Natural killer cell treated with Interleukin-12 subunit alpha and Interleukin-12 subunit beta and Interleukin-15 and Interleukin-18, amount 100 ng/mL, for 72 hours (primary cell): ENCODE data around the gene PHC1. TPM values are rescaled to one million over a fixed set of nuclear protein-coding genes. Genes with fewer than 3 reads are reported as not detected.

Source experiments
- ATAC-seq, 2 donors: fragments of 150-1000 bp; cut with Tn5 transposase in 1 of 2; sonication (Bioruptor Pico), chemical (Tn5 transposase) in 1 of 2; 2 replicates each; pipeline ENCODE4 v1.10.0; 2021
- DNase-seq: peaks from one replicate; pipeline ENCODE4 v3.0.0; 2022; ENCODE audit warnings: low spot score
- H3K27ac Mint-ChIP-seq, 2 donors: 1 replicate in 1 of 2; 2 replicates in 1 of 2; pipeline ENCODE4 v1.8.0; 2022; ENCODE audit warnings: mixed read lengths in 2 of 2, mild to moderate bottlenecking in 1 of 2, moderate library complexity in 1 of 2
- H3K27me3 Mint-ChIP-seq, 2 donors: 1 replicate in 1 of 2; 2 replicates in 1 of 2; pipeline ENCODE4 v1.8.0; 2022; ENCODE audit warnings: mixed read lengths in 2 of 2
- H3K36me3 Mint-ChIP-seq: one replicate; pipeline ENCODE4 v1.8.0; 2022; ENCODE audit warnings: mixed read lengths
- H3K4me1 Mint-ChIP-seq, 2 donors: 1 replicate in 1 of 2; 2 replicates in 1 of 2; pipeline ENCODE4 v1.8.0; 2022; ENCODE audit warnings: low read depth in 2 of 2, mixed read lengths in 2 of 2, mild to moderate bottlenecking in 1 of 2
- H3K4me3 Mint-ChIP-seq: one replicate; pipeline ENCODE4 v1.8.0; 2022; ENCODE audit warnings: mixed read lengths
- H3K9me3 Mint-ChIP-seq: 2 replicates; pipeline ENCODE4 v1.8.0; 2022; ENCODE audit warnings: mixed read lengths
- total RNA-seq, 2 donors: library from RNA; stranded (reverse); gene quantifications; one replicate each; pipeline ENCODE4 v1.2.3, GENCODE V29; 2022

PHC1 gene
- total RNA-seq, 2 donors from 2014 or later = 8.4 to 15.9 TPM

- Mint-ChIP-seq H3K4me1 (peaks cover 53 to 67% of the 10 kb centered on the region in 2 donors), H3K27ac (peak overlapping the region; percentile 96 to 97), H3K27me3 (no peaks in the 10 kb centered on the region), H3K36me3 (peaks cover 34% of the 10 kb centered on the region), H3K4me3 (peak overlapping the region; percentile 99), H3K9me3 (peaks cover 5% of the 10 kb centered on the region)
- DNase-seq (no peak), ATAC-seq (no peak)
These were observed 34.5 kb downstream of the PHC1 start for GRCh38 chr12:8948701-8949341.

GRCh38 chr12:8949342-8950220 lies 35.3 kb downstream of the PHC1 start, which contains the start of gene M6PR:
TSS of gene M6PR (minus strand) at chr12:8949645. CDS start at chr12:8946404, 3,241 bp downstream.
- Mint-ChIP-seq H3K4me3 (peak within 1 kb of the TSS; percentile 99), H3K27me3 (no peaks in the 10 kb centered on the region), H3K4me1 (peaks cover 57 to 74% of the 10 kb centered on the region in 2 donors), H3K27ac (peak within 1 kb of the TSS; percentile 96 to 97), H3K9me3 (peaks cover 5% of the 10 kb centered on the region), H3K36me3 (peaks cover 32% of the 10 kb centered on the region)
- ATAC-seq (peak; percentile 93 to 94), DNase-seq (peak; percentile 96)

DNA sequence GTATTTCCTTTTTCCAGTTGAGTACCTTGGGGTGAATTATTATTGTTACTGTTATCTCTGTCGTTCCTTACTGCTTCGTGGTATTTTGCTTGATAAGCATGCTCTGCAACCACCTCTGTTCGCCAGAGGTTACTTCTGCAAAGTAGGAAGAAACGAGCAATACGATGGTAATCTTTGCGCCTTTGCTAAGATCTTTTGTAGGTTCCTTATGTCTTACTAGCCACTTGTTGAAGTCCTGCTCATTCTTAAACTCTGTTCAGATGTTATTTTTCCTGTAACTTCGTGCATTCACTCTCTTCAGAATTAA lies 35.9 kb downstream of the PHC1 start:
- Mint-ChIP-seq H3K4me3 (peak overlapping the region; percentile 99), H3K9me3 (peaks cover 5% of the 10 kb centered on the region), H3K27me3 (no peaks in the 10 kb centered on the region), H3K36me3 (peaks cover 28% of the 10 kb centered on the region), H3K27ac (peak overlapping the region; percentile 96 to 97), H3K4me1 (peaks cover 55 to 74% of the 10 kb centered on the region in 2 donors)
- ATAC-seq (peak in 1 of 2 donors; percentile 1), DNase-seq (no peak)

DNA sequence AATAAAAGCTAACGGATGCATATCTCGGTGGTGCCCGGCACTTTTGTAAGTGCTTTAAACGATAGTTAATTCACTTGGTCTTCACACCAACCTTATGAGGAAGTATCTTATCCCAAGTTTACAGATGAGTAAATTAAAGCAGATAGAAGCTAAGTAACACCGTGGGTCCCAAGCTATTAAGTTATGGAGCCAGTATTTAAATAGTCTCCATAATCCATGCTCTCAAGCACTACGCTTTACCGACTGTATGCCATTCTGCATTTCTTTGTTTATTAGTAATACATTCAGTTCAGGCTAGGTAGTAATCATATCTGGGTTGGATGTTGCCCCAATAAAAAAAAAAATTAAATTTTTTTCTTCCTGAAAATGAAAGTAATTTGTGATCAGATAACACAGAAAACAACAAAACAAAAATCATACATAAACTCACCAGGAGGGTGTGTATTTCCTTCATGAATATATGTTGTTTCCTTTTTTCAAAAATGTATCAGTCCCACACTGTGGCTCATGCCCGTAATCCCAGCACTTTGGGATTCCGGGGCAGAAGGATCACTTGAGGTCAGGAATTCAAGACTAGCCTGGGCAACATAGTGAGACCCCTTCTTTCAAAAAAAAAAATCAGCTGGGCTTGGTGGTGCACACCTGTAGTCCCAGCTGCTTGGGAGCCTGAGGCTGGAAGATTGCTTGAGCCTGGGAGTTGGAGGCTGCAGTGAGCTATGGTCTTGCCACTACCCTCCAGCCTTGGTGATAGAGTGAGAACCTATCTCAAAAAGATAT lies 36.6 kb downstream of the PHC1 start:
- peaks cover 24% of the 10 kb centered on the region for H3K36me3 Mint-ChIP-seq
- DNase-seq (no peak), ATAC-seq (no peak)
- no peaks in the 10 kb centered on the region for H3K27me3 Mint-ChIP-seq
- H3K4me3 Mint-ChIP-seq = peak overlapping the region; percentile 99
- peaks cover 51 to 74% of the 10 kb centered on the region in 2 donors for H3K4me1 Mint-ChIP-seq
- peaks cover 5% of the 10 kb centered on the region for H3K9me3 Mint-ChIP-seq
- peak overlapping the region; percentile 96 to 97 for H3K27ac Mint-ChIP-seq

- DNase-seq (no peak), ATAC-seq (no peak)
- no peaks in the 10 kb centered on the region for H3K27me3 Mint-ChIP-seq
- H3K27ac Mint-ChIP-seq = peak overlapping the region; percentile 96 to 97
- H3K4me1 Mint-ChIP-seq = peaks cover 49 to 69% of the 10 kb centered on the region in 2 donors
- peaks cover 5% of the 10 kb centered on the region for H3K9me3 Mint-ChIP-seq
- peak overlapping the region; percentile 99 for H3K4me3 Mint-ChIP-seq
- H3K36me3 Mint-ChIP-seq = peaks cover 19% of the 10 kb centered on the region
These were observed 37.4 kb downstream of the PHC1 start for GRCh38 chr12:8951744-8952143.

DNA sequence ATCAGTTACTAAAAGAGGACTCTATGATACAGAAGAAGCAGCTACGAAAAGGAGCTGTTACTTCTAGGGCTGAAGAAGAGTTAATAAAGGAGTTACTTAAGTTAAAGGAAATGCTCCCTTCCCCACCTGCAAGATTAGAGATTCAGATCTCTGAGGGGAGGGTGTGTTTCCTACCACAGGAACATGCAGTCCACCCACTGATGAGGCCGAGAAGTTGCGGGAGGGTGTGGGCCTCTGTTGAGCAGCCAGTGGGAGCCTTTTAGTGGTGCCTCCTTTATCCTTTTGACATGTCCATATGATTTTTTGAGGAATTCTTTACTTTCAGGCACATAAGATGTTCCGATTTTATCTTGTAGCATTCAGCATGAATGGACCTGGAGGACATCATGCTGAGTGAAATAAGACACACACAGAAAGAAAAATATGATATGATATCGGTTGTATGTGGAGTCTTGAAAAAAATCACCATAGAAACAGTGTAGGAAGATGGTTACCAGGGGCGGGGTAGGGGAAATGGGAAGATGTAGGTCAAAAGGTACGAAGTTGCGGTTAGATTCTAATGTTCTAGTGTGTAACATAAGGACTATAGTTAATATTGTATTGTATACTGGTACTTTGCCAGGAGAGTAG lies 39.6 kb downstream of the PHC1 start:
- peaks cover 19% of the 10 kb centered on the region for H3K36me3 Mint-ChIP-seq
- peak overlapping the region; percentile 72 for H3K4me3 Mint-ChIP-seq
- H3K27me3 Mint-ChIP-seq = no peaks in the 10 kb centered on the region
- peaks cover 5% of the 10 kb centered on the region for H3K9me3 Mint-ChIP-seq
- DNase-seq (no peak), ATAC-seq (no peak)
- peaks cover 43 to 57% of the 10 kb centered on the region in 2 donors for H3K4me1 Mint-ChIP-seq
- H3K27ac Mint-ChIP-seq = peak overlapping the region; percentile 96 to 97

GRCh38 chr12:8956073-8956472 lies 41.8 kb downstream of the PHC1 start:
- no peak for ATAC-seq
- Mint-ChIP-seq H3K4me1 (peaks cover 43% of the 10 kb centered on the region in 2 donors), H3K27ac (peak overlapping the region; percentile 42 to 97), H3K4me3 (no peak overlapping the region), H3K36me3 (peaks cover 13% of the 10 kb centered on the region), H3K9me3 (peaks cover 5% of the 10 kb centered on the region), H3K27me3 (no peaks in the 10 kb centered on the region)
- no peak for DNase-seq

DNA sequence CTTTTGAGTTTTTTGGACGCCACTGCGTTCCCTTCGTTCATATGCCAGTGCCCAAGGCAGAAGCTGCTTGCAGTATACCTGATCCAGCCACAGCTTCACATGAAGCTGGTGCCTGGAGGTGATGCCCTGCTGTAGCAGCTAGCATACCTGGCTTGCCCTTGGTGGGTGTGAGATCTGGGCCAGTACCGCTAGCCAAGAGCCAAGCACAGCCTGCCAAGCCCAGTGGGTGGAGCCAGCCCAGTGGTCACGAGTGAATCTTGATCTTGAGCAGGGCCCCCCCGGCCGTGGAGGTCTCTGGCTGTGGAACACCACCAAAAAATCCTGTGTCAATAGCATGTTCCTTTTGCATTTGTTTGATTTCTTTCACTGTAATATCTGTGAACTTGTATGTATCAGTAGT lies 42.5 kb downstream of the PHC1 start:
- Mint-ChIP-seq H3K4me1 (peaks cover 38 to 39% of the 10 kb centered on the region in 2 donors), H3K4me3 (no peak overlapping the region), H3K9me3 (peaks cover 5% of the 10 kb centered on the region), H3K27me3 (no peaks in the 10 kb centered on the region), H3K27ac (peak overlapping the region; percentile 42 to 97), H3K36me3 (peaks cover 13% of the 10 kb centered on the region)
- DNase-seq (no peak), ATAC-seq (no peak)

- peaks cover 32 to 34% of the 10 kb centered on the region in 2 donors for H3K4me1 Mint-ChIP-seq
- H3K27ac Mint-ChIP-seq = peak overlapping the region; percentile 42 to 97
- DNase-seq (no peak), ATAC-seq (no peak)
- H3K9me3 Mint-ChIP-seq = peaks cover 5% of the 10 kb centered on the region
- no peak overlapping the region for H3K4me3 Mint-ChIP-seq
- no peaks in the 10 kb centered on the region for H3K27me3 Mint-ChIP-seq
- H3K36me3 Mint-ChIP-seq = peaks cover 13% of the 10 kb centered on the region
These were observed 43.3 kb downstream of the PHC1 start for GRCh38 chr12:8957561-8957960.

DNA sequence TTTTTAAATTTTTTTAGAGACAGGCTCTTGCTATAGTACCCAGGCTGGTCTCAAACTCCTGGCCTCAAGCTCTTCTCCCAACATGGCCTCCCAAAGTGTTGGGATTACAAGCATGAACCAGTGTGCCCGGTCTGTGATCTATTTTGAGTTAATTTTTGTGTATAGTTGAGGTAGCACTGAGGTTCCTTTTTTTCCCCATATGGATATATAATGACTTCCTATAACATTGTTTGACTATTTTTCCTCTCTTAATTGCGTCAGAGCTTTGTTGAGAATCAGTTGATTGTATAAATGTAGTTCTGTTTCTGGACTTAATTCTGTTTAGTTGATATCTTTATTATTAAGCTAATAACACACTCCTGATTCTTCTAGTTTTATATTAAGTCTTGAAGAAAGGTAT lies 43.8 kb downstream of the PHC1 start:
- DNase-seq (no peak), ATAC-seq (no peak)
- Mint-ChIP-seq H3K4me1 (peaks cover 27 to 29% of the 10 kb centered on the region in 2 donors), H3K4me3 (no peak overlapping the region), H3K36me3 (peaks cover 9% of the 10 kb centered on the region), H3K27ac (no peak overlapping the region), H3K27me3 (no peaks in the 10 kb centered on the region), H3K9me3 (peaks cover 2% of the 10 kb centered on the region)

DNA sequence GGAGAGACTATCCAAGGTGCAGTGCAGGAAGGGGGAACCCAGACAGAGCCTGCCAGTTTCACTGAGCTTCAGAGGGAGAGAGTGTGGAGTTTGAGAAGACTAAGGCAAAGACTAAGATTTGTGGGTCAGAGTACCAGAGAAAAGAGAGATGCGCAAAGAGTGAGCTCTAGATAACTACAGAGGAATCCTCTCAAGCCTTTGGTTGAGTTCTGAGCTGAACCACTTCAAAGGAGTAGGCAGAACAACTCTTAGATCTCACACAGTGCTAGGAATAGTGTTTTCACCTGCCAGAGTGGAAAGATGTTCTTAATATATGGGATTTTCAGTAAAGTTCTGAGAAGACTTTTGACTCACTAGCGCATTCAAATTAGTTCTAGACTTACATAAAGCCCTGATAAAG lies 45.9 kb downstream of the PHC1 start:
- no peak for ATAC-seq
- no peaks in the 10 kb centered on the region for H3K27me3 Mint-ChIP-seq
- DNase-seq = no peak
- no peak overlapping the region for H3K4me3 Mint-ChIP-seq
- peak overlapping the region in 1 of 2 donors; percentile 46 for H3K27ac Mint-ChIP-seq
- peaks cover 19 to 26% of the 10 kb centered on the region in 2 donors for H3K4me1 Mint-ChIP-seq
- H3K36me3 Mint-ChIP-seq = peaks cover 19% of the 10 kb centered on the region
- peaks cover 9% of the 10 kb centered on the region for H3K9me3 Mint-ChIP-seq

DNA sequence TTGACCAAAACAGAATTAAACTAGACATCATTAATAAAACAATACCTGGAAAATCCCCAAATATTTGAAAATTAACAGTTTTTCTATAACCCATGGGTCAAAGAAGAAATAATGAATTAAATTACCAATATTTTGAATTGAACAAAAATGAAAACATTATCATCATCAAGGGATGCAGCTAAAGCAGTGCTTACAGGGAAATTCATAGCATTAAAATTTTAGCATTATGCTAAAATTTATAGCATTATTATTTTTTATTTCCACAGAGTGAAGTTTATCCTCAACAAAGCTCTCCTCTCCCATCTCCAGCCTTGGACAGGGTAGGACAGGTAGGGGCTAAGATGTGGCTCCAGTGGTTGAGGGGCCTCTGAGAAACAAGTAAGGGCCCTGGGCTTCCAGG lies 54.5 kb downstream of the PHC1 start:
- no peak overlapping the region for H3K27ac Mint-ChIP-seq
- H3K9me3 Mint-ChIP-seq = peaks cover 12% of the 10 kb centered on the region
- no peak overlapping the region for H3K4me3 Mint-ChIP-seq
- H3K4me1 Mint-ChIP-seq = peaks cover 14% of the 10 kb centered on the region in 2 donors
- ATAC-seq (no peak), DNase-seq (no peak)
- H3K36me3 Mint-ChIP-seq = peaks cover 23% of the 10 kb centered on the region
- H3K27me3 Mint-ChIP-seq = no peaks in the 10 kb centered on the region

- DNase-seq (no peak), ATAC-seq (no peak)
- peaks cover 21% of the 10 kb centered on the region for H3K36me3 Mint-ChIP-seq
- H3K4me3 Mint-ChIP-seq = no peak overlapping the region
- H3K27me3 Mint-ChIP-seq = no peaks in the 10 kb centered on the region
- peaks cover 8 to 10% of the 10 kb centered on the region in 2 donors for H3K4me1 Mint-ChIP-seq
- peak overlapping the region; percentile 4 to 83 for H3K27ac Mint-ChIP-seq
- peaks cover 4% of the 10 kb centered on the region for H3K9me3 Mint-ChIP-seq
These were observed 55.6 kb downstream of the PHC1 start for GRCh38 chr12:8969861-8970411.
